ENCODE data around the gene RASSF4. TPM values are rescaled to one million over a fixed set of nuclear protein-coding genes. Genes with fewer than 3 reads are reported as not detected.

Gene RASSF4
- total RNA-seq, 1 donor from 2014 or later = 9.5 TPM

DNA sequence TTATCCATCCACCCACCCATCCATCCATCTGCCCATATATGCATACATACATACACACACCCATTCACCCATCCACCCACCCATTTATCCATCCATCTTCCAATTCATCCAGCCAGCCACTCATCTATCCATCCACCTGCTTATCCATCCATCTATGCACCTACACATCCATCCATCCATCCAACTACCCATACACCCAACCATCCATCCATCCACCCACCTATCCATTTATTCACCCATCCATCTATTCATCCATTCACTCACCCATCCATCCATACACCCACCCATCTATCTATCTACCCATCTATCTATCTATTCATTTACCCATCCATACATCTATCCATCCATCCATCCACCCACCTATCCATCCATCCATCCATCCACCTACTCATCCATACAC is 31.1 kb upstream of the RASSF4 start:
- no peak for DNase-seq

DNA sequence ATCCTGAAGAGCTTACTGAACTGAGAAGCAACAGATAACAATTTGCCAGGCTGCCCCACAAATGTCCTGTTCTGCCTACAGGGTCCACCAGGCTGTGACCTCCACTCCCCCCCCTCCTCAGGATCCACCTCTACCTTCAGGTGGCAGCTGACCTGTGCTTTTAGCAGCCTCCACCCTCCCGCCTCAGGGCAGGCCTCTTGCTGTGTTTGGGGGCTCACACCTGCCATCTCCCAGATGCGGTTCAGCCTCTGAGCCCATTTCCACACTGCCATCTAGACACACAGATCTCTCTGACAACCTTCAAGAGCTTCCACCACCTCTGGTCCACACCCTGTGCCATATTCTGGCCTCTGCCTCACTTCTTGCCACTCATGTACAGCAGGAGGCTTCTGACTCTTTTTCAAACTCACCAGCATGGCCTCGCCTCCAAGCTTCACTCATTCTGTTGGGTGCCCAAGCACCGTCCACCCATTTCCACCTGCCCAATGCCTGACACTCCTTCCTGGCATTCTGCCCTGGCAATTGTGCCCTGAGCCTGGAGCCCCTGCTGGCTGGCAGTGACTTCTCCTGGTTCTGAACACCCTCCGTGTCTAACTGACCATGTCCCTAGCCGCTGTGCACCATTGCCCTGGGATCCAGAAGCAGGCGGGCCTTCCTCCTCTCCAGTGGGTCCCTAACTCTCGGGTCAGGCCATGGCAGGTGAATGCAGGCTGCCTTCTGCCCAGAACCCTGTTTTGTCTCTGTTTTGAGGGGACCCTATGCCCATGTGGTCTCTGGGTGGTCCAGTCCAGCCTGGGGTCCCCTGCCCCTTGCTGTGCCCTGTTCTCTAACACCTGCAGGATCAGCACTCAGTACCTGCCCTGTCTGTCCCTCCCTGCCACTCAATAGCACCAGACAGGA is 30.0 kb upstream of the RASSF4 start:
- DNase-seq = no peak

DNA sequence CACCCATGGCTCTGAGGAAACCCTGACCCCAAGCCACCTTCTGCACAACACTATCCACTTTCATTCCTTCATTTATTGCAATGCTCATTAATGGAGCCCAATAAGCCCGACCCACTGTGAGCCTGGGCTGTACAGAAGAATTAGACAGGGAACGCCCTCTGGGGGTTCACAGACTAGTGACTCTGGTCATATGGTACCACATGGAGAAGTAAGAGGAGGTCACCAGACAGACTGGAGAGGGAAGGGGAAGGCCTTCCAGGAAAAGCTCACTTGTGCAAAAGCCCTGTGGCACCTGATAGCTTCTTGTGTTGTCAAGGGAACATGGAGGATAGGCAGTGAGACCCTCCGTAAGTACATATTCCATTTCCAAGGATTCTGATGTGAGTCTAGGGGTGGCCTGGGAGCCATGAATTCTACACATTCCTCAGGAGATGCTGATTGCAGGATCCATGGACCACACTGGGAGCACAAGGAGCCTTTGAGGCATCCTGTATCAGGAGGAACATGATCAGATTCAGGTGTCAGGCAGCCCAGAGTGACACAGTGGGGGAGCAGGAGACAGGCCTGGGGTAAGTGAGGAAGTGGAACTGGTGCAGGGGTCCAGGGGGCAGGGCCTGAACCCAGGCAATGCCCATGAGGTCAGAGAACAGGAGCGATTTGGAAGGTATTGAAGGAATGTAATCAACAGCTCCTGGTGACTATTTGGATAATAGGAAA is 28.5 kb upstream of the RASSF4 start:
- DNase-seq = no peak

DNA sequence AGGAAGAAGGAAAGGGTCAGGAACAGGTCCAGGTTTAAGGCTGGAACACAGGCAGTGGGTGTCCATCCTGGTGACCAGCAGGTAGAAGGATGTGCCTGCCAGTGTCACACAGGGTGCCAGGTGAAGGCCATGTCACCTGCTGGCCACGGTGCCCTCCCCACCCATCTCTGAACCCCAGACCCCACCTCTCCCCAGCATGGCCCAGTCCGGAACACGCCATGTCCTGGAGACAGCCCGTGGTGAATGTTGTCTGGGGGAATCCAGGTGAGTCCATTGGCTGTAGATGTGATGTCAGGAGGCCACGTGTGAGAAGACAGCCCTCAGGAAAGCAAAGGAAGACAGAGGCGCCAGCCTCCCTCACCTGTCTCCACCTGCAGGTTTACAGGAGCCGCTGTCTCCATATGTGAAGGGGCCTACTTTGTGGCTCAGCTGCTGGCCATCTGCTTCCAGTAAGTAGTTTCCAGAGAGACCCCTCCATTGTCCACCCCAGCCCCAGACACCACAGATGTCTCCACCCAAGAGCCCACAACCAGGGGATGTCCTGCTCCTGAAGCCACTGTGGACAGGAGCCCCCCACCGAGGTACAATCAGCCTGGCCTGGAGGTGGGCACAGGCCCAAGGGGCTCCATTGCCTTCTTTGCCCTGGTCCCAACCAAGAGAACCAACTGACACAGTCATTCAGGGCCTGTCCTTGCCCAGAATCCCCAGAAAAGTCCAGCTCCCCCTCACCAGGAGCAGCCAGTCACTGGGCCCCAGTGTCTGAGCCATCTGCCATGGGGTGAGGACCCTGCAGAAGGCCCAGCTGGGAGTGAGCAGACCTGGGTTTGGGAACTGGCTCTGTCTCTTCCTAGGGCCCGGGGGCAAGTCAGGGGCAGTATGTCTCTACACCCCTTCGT is 27.7 kb upstream of the RASSF4 start:
- no peak for DNase-seq

DNA sequence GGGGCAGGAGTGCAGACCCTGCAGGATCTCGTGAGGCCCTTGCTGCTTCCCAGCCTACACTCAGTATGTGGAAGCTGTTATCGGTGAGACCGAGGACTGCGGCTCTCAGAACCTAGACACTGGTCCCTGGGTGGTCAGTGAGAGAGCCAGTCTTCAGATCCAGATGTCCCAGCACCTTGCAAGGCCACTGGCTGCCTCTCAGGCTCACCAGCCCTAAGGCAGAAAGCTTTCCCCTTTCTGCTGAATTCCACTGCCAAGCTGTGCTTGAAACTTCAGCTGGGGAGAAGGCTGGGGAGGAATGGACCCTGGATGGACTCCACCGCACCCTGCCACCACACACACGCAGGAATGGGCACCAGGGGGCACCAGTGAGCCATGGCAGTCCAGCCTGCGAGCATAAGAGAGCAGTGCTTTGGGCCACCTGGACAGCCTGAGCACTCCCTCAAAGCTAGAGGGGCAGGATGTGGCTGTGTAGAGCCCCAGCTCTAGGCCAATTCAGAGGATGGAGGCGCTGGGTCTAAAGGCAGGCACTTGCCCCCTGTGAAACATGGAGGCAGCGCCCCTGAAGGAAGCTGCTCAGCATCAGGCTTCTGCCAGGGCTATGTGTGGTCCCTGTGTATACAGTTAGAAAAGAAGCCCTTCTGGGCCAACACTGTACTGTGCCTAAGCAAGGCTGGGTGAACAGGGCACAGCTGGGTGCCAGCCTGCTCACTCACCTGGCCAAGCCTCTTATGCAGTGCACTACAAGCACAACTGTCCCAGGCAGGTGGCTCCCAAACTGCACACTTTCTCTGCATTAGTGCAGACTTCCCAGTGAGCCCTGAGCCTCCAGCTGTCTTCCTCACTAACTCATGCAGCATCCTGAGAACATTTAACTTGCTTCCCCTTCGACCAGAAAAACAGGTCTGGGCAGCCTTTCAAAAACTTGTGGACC is 26.8 kb upstream of the RASSF4 start:
- DNase-seq = peak; percentile 27

DNA sequence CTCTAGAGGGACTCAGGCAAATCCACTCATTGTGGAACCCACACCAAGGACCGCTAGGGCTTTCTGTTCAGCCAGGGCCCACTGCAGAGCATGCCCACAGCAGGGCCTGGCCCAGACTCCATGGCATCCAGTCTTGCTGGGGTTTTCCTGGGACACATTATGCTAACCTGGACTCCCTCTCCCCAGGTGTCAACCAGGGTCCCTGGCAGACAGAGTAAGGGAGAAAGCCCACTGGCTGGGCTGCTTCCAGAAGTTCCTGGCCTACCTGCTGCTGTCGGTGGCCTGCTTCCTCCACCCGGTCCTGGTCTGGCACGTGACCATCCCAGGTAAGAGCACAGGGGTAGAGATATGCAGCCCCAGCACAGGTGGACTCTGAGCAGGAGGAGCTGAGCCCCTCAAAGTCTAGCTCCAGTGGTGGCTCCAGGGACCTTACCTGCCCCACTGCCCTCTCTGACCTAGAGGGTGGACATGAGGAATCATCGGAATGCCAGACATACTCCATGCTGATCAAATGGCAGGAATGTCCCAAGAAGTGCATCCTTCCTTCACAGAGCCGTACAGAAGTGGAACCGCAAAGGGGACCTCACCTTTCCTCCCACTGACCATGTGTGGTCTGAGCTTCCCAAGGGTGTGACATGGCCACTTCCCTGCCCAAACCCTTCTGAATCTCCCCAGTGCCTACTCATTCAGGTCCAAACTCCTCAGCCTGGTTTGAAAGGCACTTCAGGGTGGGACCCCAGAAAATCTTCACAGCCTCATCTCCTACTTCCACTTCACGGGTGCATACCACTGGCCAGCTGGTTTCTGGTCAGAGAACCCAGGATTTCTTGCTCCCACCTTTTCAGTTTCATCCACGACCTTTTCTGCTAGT is 25.9 kb upstream of the RASSF4 start:
- no peak for DNase-seq

DNA sequence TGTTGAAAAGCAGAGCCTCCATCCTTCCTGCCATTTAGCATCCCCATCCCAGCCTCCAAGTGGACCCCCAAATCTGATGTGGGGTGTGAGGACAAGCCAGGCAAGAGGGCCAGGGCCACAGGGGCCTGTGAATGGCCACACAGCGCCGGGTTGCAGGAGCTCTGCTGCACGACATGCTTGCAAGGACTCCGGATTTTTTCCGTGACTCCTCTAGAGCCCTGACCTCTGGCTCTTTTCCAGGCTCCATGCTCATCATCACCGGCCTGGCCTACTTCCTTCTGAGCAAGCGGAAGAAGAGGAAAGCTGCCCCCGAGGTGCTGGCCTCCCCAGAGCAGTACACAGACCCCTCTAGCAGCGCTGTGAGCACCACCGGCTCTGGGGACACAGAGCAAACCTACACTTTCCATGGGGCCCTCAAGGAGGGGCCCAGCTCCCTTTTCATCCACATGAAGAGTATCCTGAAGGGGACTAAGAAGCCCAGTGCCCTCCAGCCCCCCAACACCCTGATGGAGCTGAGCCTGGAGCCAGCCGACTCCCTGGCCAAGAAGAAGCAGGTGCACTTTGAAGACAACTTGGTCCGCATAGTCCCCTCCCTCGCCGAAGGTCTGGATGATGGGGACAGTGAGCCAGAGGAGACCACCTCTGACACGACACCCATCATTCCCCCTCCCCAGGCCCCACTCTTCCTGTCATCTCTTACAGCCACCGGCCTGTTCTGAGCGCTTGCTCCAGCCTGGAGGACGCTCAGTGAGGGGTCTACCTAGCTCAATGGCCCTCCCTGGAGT is 25.0 kb upstream of the RASSF4 start:
- DNase-seq = no peak

DNA sequence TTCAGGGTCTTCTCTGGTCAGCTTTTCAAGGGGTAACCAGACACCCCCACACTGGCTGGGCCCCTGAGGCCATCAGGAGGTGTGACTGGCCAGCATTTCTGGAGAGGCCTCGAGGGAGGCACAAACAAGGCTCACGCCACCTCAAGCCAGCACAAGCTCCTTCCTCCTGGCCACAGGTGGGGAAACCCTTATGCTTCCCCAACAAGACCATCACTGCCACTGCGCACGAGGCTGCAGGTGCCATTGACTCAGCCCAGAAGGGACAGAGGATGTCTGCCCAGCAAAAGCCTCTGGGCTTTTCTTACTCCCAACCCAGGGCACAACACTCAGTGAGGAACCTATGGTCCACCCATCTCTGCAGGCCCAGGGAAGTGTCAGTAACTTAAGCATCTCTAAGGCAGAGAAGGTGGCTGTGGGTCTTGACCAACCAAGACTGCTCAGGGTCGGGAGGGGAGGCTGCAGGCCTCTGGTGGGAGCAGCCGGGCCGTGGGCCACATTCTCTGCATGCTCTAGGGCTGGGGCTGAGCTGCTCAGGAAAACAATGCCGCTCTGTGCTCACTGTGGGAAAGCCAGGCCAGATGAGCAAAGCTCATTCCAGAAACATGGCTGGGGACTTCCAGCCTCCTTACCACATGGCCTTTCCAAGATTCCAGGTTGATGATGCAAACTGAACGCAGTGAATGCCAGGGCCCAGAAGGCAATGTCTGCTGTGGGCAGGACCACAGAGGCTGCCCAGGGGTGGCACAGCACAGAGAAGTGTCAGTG is 24.2 kb upstream of the RASSF4 start:
- DNase-seq = peak; percentile 66

DNA sequence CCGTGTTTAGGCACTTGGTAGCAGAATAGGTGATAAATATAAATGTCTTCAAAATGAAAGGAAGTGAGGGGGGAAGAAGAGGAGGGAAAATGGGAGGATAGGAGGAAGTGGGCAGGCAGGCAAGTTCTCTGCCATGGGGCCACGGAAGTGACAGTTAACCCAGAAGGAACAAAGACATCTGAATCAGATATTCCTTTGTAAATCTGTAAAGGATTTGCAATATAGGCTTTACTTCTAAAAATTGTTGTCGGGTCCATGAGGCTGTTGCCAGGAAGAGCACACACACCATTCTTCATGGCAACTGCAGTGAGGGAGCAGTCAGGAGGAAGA is 23.7 kb upstream of the RASSF4 start:
- no peak for DNase-seq

DNA sequence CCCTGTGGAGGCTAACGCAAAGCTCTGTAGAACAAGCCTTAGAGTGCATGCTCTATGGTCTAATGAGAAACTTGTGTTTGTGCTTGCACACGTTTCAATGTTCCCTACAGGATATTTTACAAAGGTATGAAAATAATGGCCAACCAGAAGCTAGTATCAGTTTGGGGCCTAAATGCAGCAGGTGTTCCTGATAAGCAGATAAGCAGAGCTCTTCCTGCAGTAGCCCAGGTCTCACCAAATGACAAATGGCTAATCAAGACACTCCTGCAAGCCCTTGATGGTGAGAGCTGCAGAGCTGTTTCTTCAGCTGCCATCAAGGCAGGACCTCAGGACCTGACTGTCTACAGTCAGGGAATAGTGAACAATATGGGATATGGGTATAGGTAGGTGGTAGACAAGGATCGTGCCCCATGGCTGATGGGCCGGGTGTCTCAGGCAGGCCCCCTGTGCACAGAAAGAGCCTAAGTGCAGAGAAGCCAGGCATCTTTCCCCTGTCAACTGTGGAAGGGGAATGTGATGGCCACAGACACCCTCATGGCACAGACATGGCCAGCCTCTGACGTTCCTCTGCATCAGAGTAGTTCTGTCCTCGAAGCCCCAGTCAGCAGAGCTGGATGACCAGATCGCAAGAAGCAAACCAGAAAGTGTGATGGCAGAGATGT is 23.2 kb upstream of the RASSF4 start:
- DNase-seq = no peak

DNA sequence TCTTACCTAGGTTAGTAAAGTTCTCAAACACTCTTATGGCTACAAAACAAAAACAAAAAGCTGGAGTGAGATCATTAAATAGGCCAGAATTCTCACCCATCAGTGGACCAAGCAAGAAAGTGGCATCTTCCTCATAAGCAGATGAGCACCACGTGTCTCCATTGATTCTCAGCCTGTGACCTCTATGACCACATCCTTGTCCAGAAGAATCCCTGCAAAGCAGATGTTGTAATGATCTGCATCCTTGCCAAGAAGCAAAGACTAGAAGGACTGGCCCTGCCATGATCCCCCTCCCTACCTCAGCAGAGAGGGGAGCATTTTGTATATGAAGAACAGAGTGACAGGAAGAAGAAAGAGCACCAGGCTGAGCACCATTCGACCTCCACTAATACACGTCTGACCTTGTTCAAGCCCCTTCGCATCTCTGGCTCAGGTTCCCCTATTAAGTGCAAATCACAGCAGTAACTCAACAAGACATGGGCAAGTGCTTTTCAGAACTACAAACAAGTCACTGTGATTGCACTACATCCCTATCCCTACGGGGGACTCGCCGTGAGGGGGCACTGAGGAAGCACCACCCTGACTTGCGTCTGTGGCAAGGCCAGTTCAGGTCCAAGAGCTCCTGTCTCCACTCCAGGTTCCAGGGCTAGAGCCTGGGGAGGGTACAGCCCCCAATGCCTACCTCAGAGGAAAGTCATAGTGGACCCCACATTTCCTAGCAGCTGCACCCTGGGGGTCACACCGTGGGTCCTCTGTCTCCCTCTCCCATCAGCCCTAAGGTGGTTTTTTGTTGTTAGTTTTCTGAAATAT is 22.2 kb upstream of the RASSF4 start:
- DNase-seq = no peak

DNA sequence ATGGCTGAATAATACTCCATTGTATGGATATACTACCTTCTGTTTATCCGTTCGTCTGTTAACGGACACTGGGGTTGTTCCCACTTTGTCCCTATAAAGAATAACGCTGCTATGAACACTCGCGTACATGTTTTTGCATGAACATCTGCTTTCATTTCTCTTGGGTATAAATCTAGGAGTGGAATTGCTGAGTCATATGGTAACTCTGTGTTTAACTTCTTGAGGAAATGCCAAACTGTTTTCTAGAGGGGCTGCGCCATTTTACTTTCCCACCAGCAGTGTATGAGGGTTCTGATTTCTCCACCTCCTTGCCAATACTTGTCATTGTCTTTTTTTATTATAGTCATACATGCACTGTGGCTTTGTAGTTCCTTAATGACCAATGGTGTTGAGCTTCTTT is 20.6 kb upstream of the RASSF4 start:
- no peak for DNase-seq

DNA sequence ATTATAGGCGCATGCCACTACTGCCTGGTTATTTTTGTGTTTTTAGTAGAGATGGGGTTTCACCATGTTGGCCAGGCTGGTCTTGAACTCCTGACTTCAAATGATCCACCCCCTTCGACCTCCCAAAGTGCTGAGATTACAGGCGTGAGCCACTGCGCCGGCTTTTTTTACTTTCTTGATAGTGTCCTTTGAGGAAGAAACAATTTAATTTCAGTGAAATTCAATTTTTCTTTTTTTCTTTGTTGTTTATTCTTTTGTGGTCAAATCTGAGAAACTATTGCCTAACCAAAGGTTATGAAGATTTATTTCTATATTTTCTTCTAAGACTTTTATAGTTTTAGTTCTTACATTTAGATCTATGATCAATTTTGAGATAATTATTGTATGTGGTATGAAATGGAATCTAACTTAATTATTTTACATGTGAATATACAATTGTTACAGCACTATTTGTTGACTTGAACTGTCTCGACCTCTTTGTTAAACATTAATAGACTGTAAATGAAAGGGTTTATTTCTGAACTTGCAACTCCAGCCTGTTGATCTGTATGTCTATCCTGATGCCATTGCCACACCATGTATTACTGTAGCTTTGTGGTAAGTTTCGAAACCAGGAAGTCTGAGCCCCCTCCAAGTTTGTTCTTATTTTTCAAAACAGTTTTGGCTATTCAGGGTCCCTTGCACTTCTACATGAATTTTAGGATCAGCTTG is 19.8 kb upstream of the RASSF4 start:
- DNase-seq = no peak

DNA sequence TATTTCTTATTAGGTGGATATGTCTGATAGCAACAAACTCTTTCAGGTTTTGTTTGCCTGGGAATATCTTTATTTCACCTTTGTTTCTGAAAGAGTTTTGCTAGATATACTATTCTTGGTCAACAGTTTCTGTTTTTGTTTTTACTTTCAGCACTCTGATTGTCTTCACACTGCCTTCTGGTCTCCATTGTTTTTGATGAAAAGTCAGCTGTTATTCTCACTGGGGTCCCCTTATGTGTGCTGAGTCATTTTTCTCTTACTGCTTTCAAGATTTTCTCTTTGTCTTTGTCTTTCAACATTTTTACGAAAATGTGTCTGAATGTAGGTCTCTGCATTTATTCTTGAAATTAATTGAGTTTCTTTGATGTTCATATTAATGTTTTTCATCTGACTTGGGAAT is 15.2 kb upstream of the RASSF4 start:
- DNase-seq = no peak

DNA sequence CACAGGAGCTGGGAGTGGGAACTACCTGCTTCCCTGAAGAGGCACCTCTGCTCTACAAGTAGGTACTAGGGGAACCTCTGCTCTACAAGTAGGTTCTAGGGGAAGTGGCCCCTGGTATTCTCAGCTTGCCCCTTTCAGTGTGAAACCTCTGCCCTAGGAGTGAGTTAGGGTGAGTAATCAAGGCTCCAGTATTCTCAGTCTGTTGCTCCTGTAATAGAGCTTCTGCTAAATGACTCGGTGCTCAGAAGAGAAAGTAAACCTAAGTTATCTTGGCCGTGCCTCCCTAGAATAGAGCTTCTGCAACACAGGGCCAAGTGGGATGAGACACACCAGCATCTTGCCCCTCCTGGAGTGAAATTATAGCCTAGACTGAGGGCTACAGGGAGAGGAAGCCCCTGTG is 13.4 kb upstream of the RASSF4 start:
- no peak for DNase-seq

DNA sequence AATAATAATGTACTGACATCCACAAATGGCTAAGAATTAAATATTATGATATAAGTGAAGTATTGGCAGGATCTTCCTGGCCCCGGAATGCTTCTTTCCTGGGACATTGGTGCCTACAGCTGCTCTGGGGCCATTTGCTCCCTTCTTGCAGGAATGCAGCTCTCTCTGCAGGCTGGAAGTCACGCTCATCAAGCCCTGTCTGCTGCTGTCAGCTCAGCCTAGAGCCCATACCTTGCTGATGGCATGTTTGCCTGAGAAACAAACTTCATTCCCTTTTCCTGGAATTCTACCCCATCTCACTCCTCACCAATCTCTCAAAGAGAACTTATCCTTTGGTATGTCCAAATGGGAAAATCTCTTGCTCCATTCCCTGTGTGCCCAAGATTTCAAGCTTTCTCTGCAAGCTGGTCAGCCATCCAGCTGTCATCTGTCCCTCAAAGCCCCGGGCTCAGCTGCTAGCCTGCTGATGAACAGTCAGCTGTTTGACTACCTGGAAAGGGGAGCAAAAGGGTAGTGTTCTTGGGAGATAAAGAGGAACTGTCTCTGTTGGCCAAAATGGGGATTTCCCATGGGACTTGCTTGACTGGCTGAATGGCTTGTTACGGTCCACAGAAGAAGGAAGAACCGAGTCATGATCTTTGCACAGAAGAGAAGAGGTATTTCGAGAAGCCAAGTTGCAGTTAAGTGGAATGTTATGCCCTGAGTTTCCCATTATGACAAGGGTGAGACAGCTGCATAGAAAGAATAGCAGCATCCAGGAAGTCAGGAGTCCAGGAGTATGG is 12.0 kb upstream of the RASSF4 start:
- no peak for DNase-seq

All from skin of body (tissue), 2 donors.